CD8-positive, alpha-beta memory T cell (primary cell): ENCODE measurements around the gene ATP8A1. TPM values are rescaled to one million over a fixed set of nuclear protein-coding genes. Genes with fewer than 3 reads are reported as not detected.
A peak's percentile ranks its signal among the peaks of the same experiment; 100 is the strongest.

Experiments
- CTCF ChIA-PET: fragments of 350-600 bp; sonication (Branson Sonifier 250); formaldehyde crosslinking; loops from one replicate; lab custom pipeline; 2021; ENCODE audit warnings: antibody characterized with exemption; lab: Charles Lee
- POLR2A ChIA-PET: fragments of 350-600 bp; sonication (Branson Sonifier 250); formaldehyde crosslinking; loops from one replicate; lab custom pipeline; 2021; ENCODE audit warnings: antibody characterized with exemption; lab: Charles Lee
- DNase-seq, 5 donors: peaks; one replicate each; pipeline versions ENCODE4 v3.0.0 to v3.0.0-alpha.2; 2020 to 2022; ENCODE audit warnings: mixed read lengths in 1 of 5
- H3K27ac ChIP-seq: one replicate; pipeline ENCODE4 v1.7.0; 2013; ENCODE audit warnings: low read depth, mild to moderate bottlenecking, low read length, moderate library complexity
- H3K27me3 ChIP-seq: 2 replicates; pipeline ENCODE4 v1.7.0; 2013; ENCODE audit warnings: low read length, mild to moderate bottlenecking; ENCODE audit not compliant: insufficient read depth, poor library complexity, severe bottlenecking
- H3K36me3 ChIP-seq: 2 replicates; pipeline ENCODE4 v1.7.0; 2013; ENCODE audit warnings: mild to moderate bottlenecking, low read length, moderate library complexity; ENCODE audit not compliant: insufficient read depth
- H3K4me1 ChIP-seq: 2 replicates; pipeline ENCODE4 v1.7.0; 2013; ENCODE audit warnings: mild to moderate bottlenecking, low read length, moderate library complexity; ENCODE audit not compliant: insufficient read depth
- H3K4me3 ChIP-seq: 2 replicates; pipeline ENCODE4 v1.7.0; 2013; ENCODE audit warnings: mild to moderate bottlenecking, low read length
- H3K9me3 ChIP-seq: 2 replicates; pipeline ENCODE4 v1.7.0; 2013; ENCODE audit warnings: mild to moderate bottlenecking, low read length
- H3K27ac Mint-ChIP-seq, 8 donors: one replicate each; pipeline ENCODE4 v1.8.0; 2020 to 2021; ENCODE audit warnings: mixed read lengths in 8 of 8, mild to moderate bottlenecking in 6 of 8, inconsistent platforms in 3 of 8, moderate library complexity in 3 of 8
- H3K27me3 Mint-ChIP-seq, 2 donors: one replicate each; pipeline ENCODE4 v1.8.0; 2020 to 2021; ENCODE audit warnings: mixed read lengths in 2 of 2, mild to moderate bottlenecking in 1 of 2, moderate library complexity in 1 of 2
- H3K36me3 Mint-ChIP-seq, 3 donors: one replicate each; pipeline ENCODE4 v1.8.0; 2020 to 2021; ENCODE audit warnings: mixed read lengths in 3 of 3, inconsistent platforms in 1 of 3, mild to moderate bottlenecking in 1 of 3
- H3K4me1 Mint-ChIP-seq, 3 donors: one replicate each; pipeline ENCODE4 v1.8.0; 2020 to 2021; ENCODE audit warnings: mixed read lengths in 3 of 3, inconsistent platforms in 1 of 3, mild to moderate bottlenecking in 1 of 3
- H3K4me3 Mint-ChIP-seq, 7 donors: one replicate each; pipeline ENCODE4 v1.8.0; 2020 to 2021; ENCODE audit warnings: mixed read lengths in 7 of 7, mild to moderate bottlenecking in 6 of 7, moderate library complexity in 4 of 7, inconsistent platforms in 2 of 7
- H3K9me3 Mint-ChIP-seq, 5 donors: one replicate each; pipeline ENCODE4 v1.8.0; 2020 to 2022; ENCODE audit warnings: mixed read lengths in 5 of 5, mild to moderate bottlenecking in 3 of 5, moderate library complexity in 2 of 5, inconsistent platforms in 1 of 5
- polyA plus RNA-seq: library from polyadenylated mRNA; unstranded; fragments of 300-500 nt; fragmentation: Illumina TruSeq; gene quantifications from one replicate; pipeline ENCODE4 v1.2.3, GENCODE V29; 2021
- total RNA-seq, 2 experiments: library from RNA; stranded (reverse); gene quantifications; one replicate each; pipeline ENCODE4 v1.2.3, GENCODE V29; 2021

Gene ATP8A1
- total and polyA plus RNA-seq, 3 experiments from 2014 or later = 13.8 to 24.4 (median 23.3) TPM

GRCh38 chr4:42633605-42634388, 23.1 kb downstream of the ATP8A1 start:
- Histone ChIP-seq H3K27ac (no peak overlapping the region), H3K4me3 (no peak overlapping the region), H3K36me3 (no peaks in the 10 kb centered on the region), H3K27me3 (no peaks in the 10 kb centered on the region), H3K4me1 (peaks cover 46% of the 10 kb centered on the region), H3K9me3 (no peaks in the 10 kb centered on the region)
- peaks cover 64 to 94% (median 80%) of the 10 kb centered on the region in 3 donors for H3K4me1 Mint-ChIP-seq
- CTCF ChIA-PET = interaction anchor here (1.5 kb wide), 1 partner anchor 10 kb away, joined by 6 read pairs; no protein-coding TSS in a partner anchor
- H3K27me3 Mint-ChIP-seq = no peaks in the 10 kb centered on the region
- H3K9me3 Mint-ChIP-seq = no peaks in the 10 kb centered on the region
- H3K27ac Mint-ChIP-seq = peak overlapping the region in 5 of 8 donors; percentile 1 to 88 (median 25)
- DNase-seq = no peak
- H3K4me3 Mint-ChIP-seq = peak overlapping the region in 1 of 7 donors; percentile 69
- POLR2A ChIA-PET = no interaction called here
- H3K36me3 Mint-ChIP-seq = peaks cover 0 to 4% (median 3%) of the 10 kb centered on the region in 3 donors

- H3K4me3 Mint-ChIP-seq = no peak overlapping the region
- no peak for DNase-seq
- ChIA-PET CTCF (interaction anchor here (0.9 to 1.5 kb wide), 2 partner anchors 9 to 23 kb away, joined by 3 to 6 read pairs; no protein-coding TSS in a partner anchor), POLR2A (no interaction called here)
- H3K27ac ChIP-seq = no peak overlapping the region
- H3K9me3 ChIP-seq = no peaks in the 10 kb centered on the region
- peak overlapping the region in 5 of 8 donors; percentile 0 to 51 (median 34) for H3K27ac Mint-ChIP-seq
- H3K4me3 ChIP-seq = no peak overlapping the region
- H3K4me1 Mint-ChIP-seq = peaks cover 69 to 94% (median 80%) of the 10 kb centered on the region in 3 donors
- no peaks in the 10 kb centered on the region for H3K9me3 Mint-ChIP-seq
- no peaks in the 10 kb centered on the region for H3K27me3 ChIP-seq
- no peaks in the 10 kb centered on the region for H3K36me3 ChIP-seq
- H3K27me3 Mint-ChIP-seq = no peaks in the 10 kb centered on the region
- H3K36me3 Mint-ChIP-seq = peaks cover 0 to 4% (median 3%) of the 10 kb centered on the region in 3 donors
- peaks cover 52% of the 10 kb centered on the region for H3K4me1 ChIP-seq
Observed at GRCh38 chr4:42632653-42633382, 24.1 kb downstream of the ATP8A1 start.

GRCh38 chr4:42630908-42631307, 26.0 kb downstream of the ATP8A1 start:
- peaks cover 70 to 94% (median 82%) of the 10 kb centered on the region in 3 donors for H3K4me1 Mint-ChIP-seq
- no peaks in the 10 kb centered on the region for H3K27me3 Mint-ChIP-seq
- no peaks in the 10 kb centered on the region for H3K27me3 ChIP-seq
- peaks cover 59% of the 10 kb centered on the region for H3K4me1 ChIP-seq
- DNase-seq = no peak
- no peaks in the 10 kb centered on the region for H3K9me3 ChIP-seq
- no peak overlapping the region for H3K4me3 Mint-ChIP-seq
- no peaks in the 10 kb centered on the region for H3K36me3 ChIP-seq
- H3K27ac ChIP-seq = no peak overlapping the region
- ChIA-PET POLR2A (no interaction called here), CTCF (no interaction called here)
- H3K36me3 Mint-ChIP-seq = peaks cover 0 to 16% (median 0%) of the 10 kb centered on the region in 3 donors
- no peaks in the 10 kb centered on the region for H3K9me3 Mint-ChIP-seq
- H3K27ac Mint-ChIP-seq = peak overlapping the region in 1 of 8 donors; percentile 1
- H3K4me3 ChIP-seq = no peak overlapping the region

- no peak for DNase-seq
- Mint-ChIP-seq H3K4me3 (peak overlapping the region in 5 of 7 donors; percentile 12 to 87 (median 68)), H3K36me3 (peaks cover 2 to 32% (median 6%) of the 10 kb centered on the region in 3 donors), H3K27ac (peak overlapping the region; percentile 71 to 94 (median 88)), H3K27me3 (no peaks in the 10 kb centered on the region), H3K9me3 (no peaks in the 10 kb centered on the region), H3K4me1 (peaks cover 61 to 82% (median 64%) of the 10 kb centered on the region in 3 donors)
- CTCF ChIA-PET = interaction anchor here (0.7 to 1.5 kb wide), 4 partner anchors 9 to 27 kb away, joined by 3 to 4 read pairs (median 3); no protein-coding TSS in a partner anchor
- Histone ChIP-seq H3K27me3 (no peaks in the 10 kb centered on the region), H3K36me3 (no peaks in the 10 kb centered on the region), H3K4me1 (peaks cover 59% of the 10 kb centered on the region), H3K9me3 (no peaks in the 10 kb centered on the region), H3K27ac (no peak overlapping the region), H3K4me3 (no peak overlapping the region)
- POLR2A ChIA-PET = interaction anchor here (1.3 kb wide), 1 partner anchor 28 kb away, joined by 6 read pairs; the partner anchor contains the start of gene ATP8A1
Observed at GRCh38 chr4:42628740-42629139, 28.2 kb downstream of the ATP8A1 start.

GRCh38 chr4:42627885-42628646, 28.8 kb downstream of the ATP8A1 start:
- Mint-ChIP-seq H3K27ac (peak overlapping the region; percentile 71 to 94 (median 88)), H3K4me3 (peak overlapping the region; percentile 0 to 87 (median 61)), H3K27me3 (no peaks in the 10 kb centered on the region), H3K9me3 (peaks cover 0 to 2% (median 0%) of the 10 kb centered on the region in 5 donors), H3K4me1 (peaks cover 54 to 75% (median 58%) of the 10 kb centered on the region in 3 donors), H3K36me3 (peaks cover 8 to 38% (median 11%) of the 10 kb centered on the region in 3 donors)
- ChIA-PET CTCF (interaction anchor here (0.7 to 1.5 kb wide), 4 partner anchors 8 to 28 kb away, joined by 3 to 4 read pairs (median 3); no protein-coding TSS in a partner anchor), POLR2A (interaction anchor here (1.3 kb wide), 1 partner anchor 28 kb away, joined by 6 read pairs; the partner anchor contains the start of gene ATP8A1)
- peaks cover 59% of the 10 kb centered on the region for H3K4me1 ChIP-seq
- no peaks in the 10 kb centered on the region for H3K27me3 ChIP-seq
- DNase-seq = peak; percentile 25 to 88 (median 67)
- no peaks in the 10 kb centered on the region for H3K36me3 ChIP-seq
- no peak overlapping the region for H3K27ac ChIP-seq
- H3K9me3 ChIP-seq = no peaks in the 10 kb centered on the region
- peak overlapping the region; percentile 1 for H3K4me3 ChIP-seq

- H3K4me3 ChIP-seq = no peak overlapping the region
- POLR2A ChIA-PET = no interaction called here
- H3K4me1 ChIP-seq = peaks cover 54% of the 10 kb centered on the region
- DNase-seq = no peak
- H3K4me3 Mint-ChIP-seq = peak overlapping the region in 1 of 7 donors; percentile 24
- peaks cover 0 to 2% (median 0%) of the 10 kb centered on the region in 5 donors for H3K9me3 Mint-ChIP-seq
- no peak overlapping the region for H3K27ac ChIP-seq
- no peaks in the 10 kb centered on the region for H3K27me3 Mint-ChIP-seq
- peaks cover 48 to 66% (median 49%) of the 10 kb centered on the region in 3 donors for H3K4me1 Mint-ChIP-seq
- H3K27ac Mint-ChIP-seq = peak overlapping the region in 6 of 8 donors; percentile 5 to 94 (median 70)
- no peaks in the 10 kb centered on the region for H3K27me3 ChIP-seq
- H3K36me3 ChIP-seq = no peaks in the 10 kb centered on the region
- no peaks in the 10 kb centered on the region for H3K9me3 ChIP-seq
- CTCF ChIA-PET = no interaction called here
- H3K36me3 Mint-ChIP-seq = peaks cover 12 to 46% (median 12%) of the 10 kb centered on the region in 3 donors
Observed at GRCh38 chr4:42626629-42627146, 30.2 kb downstream of the ATP8A1 start.

GRCh38 chr4:42625329-42625728, 31.6 kb downstream of the ATP8A1 start:
- ChIA-PET CTCF (interaction anchor here (1.4 kb wide), 1 partner anchor 31 kb away, joined by 3 read pairs; the partner anchor contains the start of gene ATP8A1), POLR2A (no interaction called here)
- H3K27ac Mint-ChIP-seq = peak overlapping the region in 2 of 8 donors; percentile 26 to 33
- no peaks in the 10 kb centered on the region for H3K27me3 ChIP-seq
- H3K9me3 Mint-ChIP-seq = peaks cover 0 to 2% (median 0%) of the 10 kb centered on the region in 5 donors
- H3K4me1 Mint-ChIP-seq = peaks cover 36 to 58% (median 39%) of the 10 kb centered on the region in 3 donors
- H3K36me3 ChIP-seq = peaks cover 7% of the 10 kb centered on the region
- no peak overlapping the region for H3K27ac ChIP-seq
- no peaks in the 10 kb centered on the region for H3K27me3 Mint-ChIP-seq
- H3K4me1 ChIP-seq = peaks cover 44% of the 10 kb centered on the region
- no peaks in the 10 kb centered on the region for H3K9me3 ChIP-seq
- H3K36me3 Mint-ChIP-seq = peaks cover 13 to 58% (median 14%) of the 10 kb centered on the region in 3 donors
- no peak overlapping the region for H3K4me3 ChIP-seq
- no peak for DNase-seq
- no peak overlapping the region for H3K4me3 Mint-ChIP-seq
